SW 1271 (cell line): ENCODE results near the gene TECTA.
"Not testable (repeated sequence)": the region's sequence is repeated elsewhere in the genome, so short reads cannot be mapped to it uniquely, and the experiment has no call there.

Experiments used
- DNase-seq, 2 experiments: peaks; one replicate each; lab custom pipeline; 2025; lab: John Stamatoyannopoulos, UW

Gene TECTA

GRCh38 chr11:121095561-121095960, 5.5 kb upstream of the TECTA start:
- DNase-seq = no peak

- DNase-seq = no peak
Observed at GRCh38 chr11:121099364-121099763, 1.7 kb upstream of the TECTA start.

- DNase-seq = no peak
Observed at GRCh38 chr11:121099885-121100284, 1.2 kb upstream of the TECTA start.

- DNase-seq = no peak
Observed at GRCh38 chr11:121104312-121104762, 3.3 kb downstream of the TECTA start.

- DNase-seq = no peak
Observed at GRCh38 chr11:121105063-121105480, 4.0 kb downstream of the TECTA start.

GRCh38 chr11:121105481-121106195, 4.6 kb downstream of the TECTA start:
- no peak for DNase-seq

GRCh38 chr11:121106812-121107211, 5.8 kb downstream of the TECTA start:
- no peak for DNase-seq

- DNase-seq = no peak
Observed at GRCh38 chr11:121108413-121108812, 7.4 kb downstream of the TECTA start.

GRCh38 chr11:121109471-121109870, 8.4 kb downstream of the TECTA start:
- DNase-seq = no peak

GRCh38 chr11:121109916-121110586, 9.0 kb downstream of the TECTA start:
- no peak for DNase-seq

- no peak for DNase-seq
Observed at GRCh38 chr11:121110871-121111724, 10.1 kb downstream of the TECTA start.

GRCh38 chr11:121112498-121113455, 11.7 kb downstream of the TECTA start:
- DNase-seq = peak; percentile 23 to 70

GRCh38 chr11:121113611-121114010, 12.6 kb downstream of the TECTA start:
- DNase-seq = no peak

GRCh38 chr11:121115024-121115423, 14.0 kb downstream of the TECTA start:
- DNase-seq = not testable (repeated sequence)

GRCh38 chr11:121117788-121118187, 16.7 kb downstream of the TECTA start:
- no peak for DNase-seq

GRCh38 chr11:121119440-121119839, 18.4 kb downstream of the TECTA start:
- no peak for DNase-seq

- no peak for DNase-seq
Observed at GRCh38 chr11:121122328-121122727, 21.3 kb downstream of the TECTA start.

- no peak for DNase-seq
Observed at GRCh38 chr11:121123496-121124069, 22.5 kb downstream of the TECTA start.

- no peak for DNase-seq
Observed at GRCh38 chr11:121127809-121128208, 26.8 kb downstream of the TECTA start.

- no peak for DNase-seq
Observed at GRCh38 chr11:121129362-121130340, 28.6 kb downstream of the TECTA start.
